Fibroblast of lung (primary cell): ENCODE data around the gene BANF2. TPM values are rescaled to one million over a fixed set of nuclear protein-coding genes. Genes with fewer than 3 reads are reported as not detected.

Experiments used
- DNase-seq, 2 donors: peaks; one replicate each; pipeline versions ENCODE4 v3.0.0 to v3.0.0-alpha.2; 2010; ENCODE audit warnings: low read depth in 2 of 2
- H2AFZ ChIP-seq: 2 replicates; pipeline ENCODE4 v1.5.1; 2012; ENCODE audit warnings: low read length, control low read depth, inconsistent platforms
- H3K27ac ChIP-seq: 2 replicates; pipeline ENCODE4 v1.5.1; 2011; ENCODE audit warnings: low read length, control low read depth; ENCODE audit not compliant: insufficient read depth
- H3K27me3 ChIP-seq: 2 replicates; pipeline ENCODE4 v1.5.1; 2011; ENCODE audit warnings: mild to moderate bottlenecking, low read length; ENCODE audit not compliant: control insufficient read depth, insufficient read depth
- H3K36me3 ChIP-seq: 2 replicates; pipeline ENCODE4 v1.5.1; 2011; ENCODE audit warnings: low read length; ENCODE audit not compliant: control insufficient read depth, insufficient read depth
- H3K4me1 ChIP-seq: 2 replicates; pipeline ENCODE4 v1.5.1; 2011; ENCODE audit warnings: low read length; ENCODE audit not compliant: control insufficient read depth, insufficient read depth; ENCODE audit errors: extremely low read depth
- H3K4me2 ChIP-seq: 2 replicates; pipeline ENCODE4 v1.5.1; 2011; ENCODE audit warnings: low read length, control low read depth; ENCODE audit not compliant: insufficient read depth; ENCODE audit errors: extremely low read depth
- H3K4me3 ChIP-seq, 4 experiments: fragments of 200-600 bp in 1 of 4; sonication (generic) in 1 of 4; replicated peaks in 1 of 4; 2 replicates each; pipeline ENCODE4 v1.5.1; 2011 to 2016; ENCODE audit warnings: low read length in 4 of 4, low read depth in 3 of 4, mild to moderate bottlenecking in 3 of 4, control low read depth in 2 of 4, inconsistent platforms in 1 of 4, mixed read lengths in 1 of 4; ENCODE audit not compliant: insufficient read depth in 1 of 4; ENCODE audit errors: control extremely low read depth in 1 of 4
- H3K79me2 ChIP-seq: 2 replicates; pipeline ENCODE4 v1.5.1; 2012; ENCODE audit warnings: mild to moderate bottlenecking, low read length, inconsistent platforms; ENCODE audit not compliant: control insufficient read depth, insufficient read depth
- H3K9ac ChIP-seq: 2 replicates; pipeline ENCODE4 v1.5.1; 2011; ENCODE audit warnings: mild to moderate bottlenecking, low read length, control low read depth; ENCODE audit not compliant: insufficient read depth
- H3K9me3 ChIP-seq: 2 replicates; pipeline ENCODE4 v1.5.1; 2012; ENCODE audit warnings: low read depth, low read length; ENCODE audit not compliant: control insufficient read depth, insufficient read depth
- H4K20me1 ChIP-seq: 2 replicates; pipeline ENCODE4 v1.5.1; 2011; ENCODE audit warnings: low read length; ENCODE audit not compliant: control insufficient read depth, insufficient read depth; ENCODE audit errors: extremely low read depth
- EZH2 ChIP-seq: IDR thresholded peaks from 2 replicates; pipeline ENCODE4 v1.5.1; 2012; ENCODE audit warnings: low read length, control low read depth, mild to moderate bottlenecking; ENCODE audit errors: missing control alignments
- polyA plus RNA-seq, 2 donors: library from polyadenylated mRNA; depleted of rRNA in 1 of 2; stranded (reverse) in 1 of 2; unstranded in 1 of 2; fragments of >200 nt; gene quantifications; 2 replicates each; pipeline ENCODE4 v1.2.1, GENCODE V29; 2011 to 2012; ENCODE audit warnings: missing spikeins in 1 of 2
- total RNA-seq: library from RNA; depleted of rRNA; stranded (reverse); fragments of >200 nt; gene quantifications from 2 replicates; pipeline ENCODE4 v1.2.1, GENCODE V29; 2014
- TF ChIP-seq, protein P1 (sequence below), 2 donors: IDR thresholded peaks in 1 of 2; conservative IDR thresholded peaks in 1 of 2; 1 replicate in 1 of 2; 2 replicates in 1 of 2; pipeline ENCODE4 v1.5.1; 2011 to 2012; ENCODE audit warnings: low read length in 2 of 2, control low read depth in 1 of 2, inconsistent platforms in 1 of 2, low read depth in 1 of 2, mild to moderate bottlenecking in 1 of 2

The BANF2 gene
- total and polyA plus RNA-seq, 2 donors (not counting 1 experiment from before 2014, with no cell fraction given), result not detected

DNA sequence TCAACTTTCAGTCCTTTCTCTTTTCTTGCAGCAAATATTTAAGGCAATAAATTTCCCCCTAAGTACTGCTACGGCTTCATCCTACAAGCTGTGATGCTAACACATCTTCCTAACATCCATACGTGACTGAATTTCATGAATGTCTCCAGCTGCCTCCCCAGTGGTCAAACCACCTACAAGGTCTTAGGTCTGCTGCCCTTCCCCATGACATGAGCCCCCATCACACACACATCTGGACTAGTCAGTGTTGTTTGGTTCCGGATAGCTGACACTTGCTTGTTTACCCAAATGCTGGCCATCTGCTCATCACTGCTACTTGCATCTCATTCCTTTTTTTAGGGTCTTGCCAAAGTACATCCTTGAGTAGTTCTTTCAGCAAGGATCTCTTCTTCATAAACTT is 32.3 kb upstream of the BANF2 start:
- Histone ChIP-seq H3K9ac (no peak overlapping the region), H3K4me1 (peaks cover 26% of the 10 kb centered on the region), H2AFZ (no peak overlapping the region), H3K4me3 (no peak overlapping the region), H4K20me1 (peaks cover 6% of the 10 kb centered on the region), H3K4me2 (no peak overlapping the region), H3K79me2 (peaks cover 87% of the 10 kb centered on the region), H3K36me3 (peaks cover 1% of the 10 kb centered on the region), H3K27me3 (no peaks in the 10 kb centered on the region), H3K27ac (no peak overlapping the region), H3K9me3 (no peaks in the 10 kb centered on the region)
- DNase-seq, result no peak
- no peak for TF ChIP-seq EZH2
- TF ChIP-seq, protein P1, sequence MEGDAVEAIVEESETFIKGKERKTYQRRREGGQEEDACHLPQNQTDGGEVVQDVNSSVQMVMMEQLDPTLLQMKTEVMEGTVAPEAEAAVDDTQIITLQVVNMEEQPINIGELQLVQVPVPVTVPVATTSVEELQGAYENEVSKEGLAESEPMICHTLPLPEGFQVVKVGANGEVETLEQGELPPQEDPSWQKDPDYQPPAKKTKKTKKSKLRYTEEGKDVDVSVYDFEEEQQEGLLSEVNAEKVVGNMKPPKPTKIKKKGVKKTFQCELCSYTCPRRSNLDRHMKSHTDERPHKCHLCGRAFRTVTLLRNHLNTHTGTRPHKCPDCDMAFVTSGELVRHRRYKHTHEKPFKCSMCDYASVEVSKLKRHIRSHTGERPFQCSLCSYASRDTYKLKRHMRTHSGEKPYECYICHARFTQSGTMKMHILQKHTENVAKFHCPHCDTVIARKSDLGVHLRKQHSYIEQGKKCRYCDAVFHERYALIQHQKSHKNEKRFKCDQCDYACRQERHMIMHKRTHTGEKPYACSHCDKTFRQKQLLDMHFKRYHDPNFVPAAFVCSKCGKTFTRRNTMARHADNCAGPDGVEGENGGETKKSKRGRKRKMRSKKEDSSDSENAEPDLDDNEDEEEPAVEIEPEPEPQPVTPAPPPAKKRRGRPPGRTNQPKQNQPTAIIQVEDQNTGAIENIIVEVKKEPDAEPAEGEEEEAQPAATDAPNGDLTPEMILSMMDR (conservative IDR thresholded peaks at IDR 0.05 in 1 of 2, IDR thresholded peaks at IDR 0.05 in 1 of 2; ENCODE audit: low read depth in 1 of 2, low read length in 2 of 2), result no peak

DNA sequence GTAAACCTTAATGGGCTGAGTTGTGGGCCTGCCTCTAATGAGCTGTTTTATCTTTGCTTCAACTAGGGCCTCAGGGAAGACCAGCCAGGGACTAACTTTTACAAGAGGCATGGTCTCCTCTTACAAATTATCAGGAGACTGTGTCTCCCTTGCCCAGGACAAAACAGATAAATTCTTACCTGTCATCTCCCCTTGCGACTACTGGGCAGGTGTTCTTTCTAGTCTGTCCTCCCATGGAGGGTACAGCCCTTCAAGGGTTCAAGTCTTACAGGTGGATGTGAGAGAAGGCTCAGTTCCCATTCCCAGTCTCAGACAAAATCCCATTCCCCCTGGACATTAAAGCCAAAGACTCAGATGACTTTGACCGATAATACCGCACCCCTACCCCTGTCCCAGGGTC is 31.3 kb upstream of the BANF2 start:
- H3K36me3 ChIP-seq, result peaks cover 4% of the 10 kb centered on the region
- H4K20me1 ChIP-seq, result peaks cover 6% of the 10 kb centered on the region
- no peaks in the 10 kb centered on the region for H3K27me3 ChIP-seq

DNA sequence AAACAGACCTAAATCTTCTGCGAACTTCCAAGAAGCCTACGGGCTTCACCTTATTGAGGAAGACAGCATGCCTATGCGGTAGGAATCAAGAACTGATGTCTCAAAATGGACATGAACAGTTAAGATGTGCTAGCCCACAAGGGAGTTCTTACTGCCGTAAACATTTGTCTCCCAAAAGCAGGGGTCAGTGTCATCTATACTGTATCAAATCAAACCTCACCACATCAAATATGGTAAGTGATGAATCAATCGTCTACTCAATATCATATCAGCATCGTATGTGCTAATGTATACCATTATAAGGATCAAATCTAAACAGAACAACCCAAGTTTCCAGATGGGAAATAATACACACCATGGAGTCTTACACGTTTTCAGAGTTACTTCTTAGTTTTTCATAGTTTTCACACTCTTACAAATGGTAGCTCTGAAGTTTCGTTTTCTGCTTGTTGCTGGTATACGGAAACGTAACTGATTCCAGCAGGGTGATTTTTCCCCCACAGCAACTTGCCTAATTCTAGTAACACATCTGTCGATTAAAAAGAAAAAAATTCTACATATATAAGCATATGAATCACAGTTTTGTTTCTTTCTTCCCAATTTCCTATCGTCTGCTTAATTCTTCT is 30.3 kb upstream of the BANF2 start:
- H3K4me1 ChIP-seq, result peaks cover 14% of the 10 kb centered on the region

More for the DNA sequence above, 31.3 kb upstream of the BANF2 start:
- no peak for DNase-seq
- Histone ChIP-seq H2AFZ (no peak overlapping the region), H3K9ac (no peak overlapping the region), H3K4me3 (no peak overlapping the region), H3K4me2 (no peak overlapping the region), H3K27ac (no peak overlapping the region), H3K4me1 (peaks cover 18% of the 10 kb centered on the region), H3K9me3 (no peaks in the 10 kb centered on the region), H3K79me2 (peaks cover 87% of the 10 kb centered on the region)
- no peak for TF ChIP-seq EZH2
- TF ChIP-seq, protein P1 (conservative IDR thresholded peaks at IDR 0.05 in 1 of 2, IDR thresholded peaks at IDR 0.05 in 1 of 2; ENCODE audit: low read depth in 1 of 2, low read length in 2 of 2), result no peak

More for the DNA sequence above, 30.3 kb upstream of the BANF2 start:
- peaks cover 87% of the 10 kb centered on the region for H3K79me2 ChIP-seq
- peaks cover 4% of the 10 kb centered on the region for H3K36me3 ChIP-seq
- no peak overlapping the region for H3K27ac ChIP-seq
- peaks cover 6% of the 10 kb centered on the region for H4K20me1 ChIP-seq
- no peak for TF ChIP-seq EZH2
- TF ChIP-seq, protein P1 (conservative IDR thresholded peaks at IDR 0.05 in 1 of 2, IDR thresholded peaks at IDR 0.05 in 1 of 2; ENCODE audit: low read depth in 1 of 2, low read length in 2 of 2), result no peak
- H3K4me2 ChIP-seq, result no peak overlapping the region
- no peaks in the 10 kb centered on the region for H3K9me3 ChIP-seq
- H2AFZ ChIP-seq, result no peak overlapping the region
- H3K27me3 ChIP-seq, result no peaks in the 10 kb centered on the region
- no peak for DNase-seq
- no peak overlapping the region for H3K4me3 ChIP-seq
- H3K9ac ChIP-seq, result no peak overlapping the region
